ENCODE data around the gene HLA-DPA1.
A peak's percentile ranks its signal among the peaks of the same experiment; 100 is the strongest.

HLA-DPA1 gene

DNA sequence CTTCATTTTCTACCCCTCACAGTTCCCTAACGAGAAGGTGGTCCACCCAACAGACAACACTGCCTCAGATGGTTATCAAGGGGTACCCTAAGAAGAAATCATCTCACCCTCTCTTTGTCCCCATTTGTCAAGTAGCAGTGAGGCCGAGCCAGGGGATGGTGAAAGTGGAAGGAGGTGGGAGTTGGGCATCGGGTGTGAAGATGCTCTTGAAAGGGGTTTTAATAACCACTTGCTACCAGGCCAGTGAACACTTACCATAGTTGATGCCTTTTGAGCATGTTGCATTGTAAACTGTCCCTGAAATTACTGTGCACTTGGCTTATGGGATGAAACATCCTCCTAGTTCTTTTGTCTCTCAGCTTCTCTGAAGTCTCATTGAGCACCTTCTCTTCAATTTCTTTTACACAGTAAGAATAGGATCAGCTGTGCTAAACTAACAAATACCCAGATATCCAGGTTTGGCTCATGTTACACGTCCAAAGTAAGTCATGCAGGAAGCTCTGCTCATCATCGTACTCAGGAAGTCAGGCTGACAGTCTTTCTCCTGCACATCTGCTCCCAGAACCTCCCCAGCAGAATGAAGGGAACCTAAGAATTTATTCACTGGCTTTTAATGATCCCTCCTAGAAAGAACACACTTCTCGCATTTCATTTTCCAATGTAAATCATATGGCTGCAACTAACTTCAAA, 15.6 kb upstream of the HLA-DPA1 start:
- no peak for DNase-seq (ENCODE audit: low read depth)

DNA sequence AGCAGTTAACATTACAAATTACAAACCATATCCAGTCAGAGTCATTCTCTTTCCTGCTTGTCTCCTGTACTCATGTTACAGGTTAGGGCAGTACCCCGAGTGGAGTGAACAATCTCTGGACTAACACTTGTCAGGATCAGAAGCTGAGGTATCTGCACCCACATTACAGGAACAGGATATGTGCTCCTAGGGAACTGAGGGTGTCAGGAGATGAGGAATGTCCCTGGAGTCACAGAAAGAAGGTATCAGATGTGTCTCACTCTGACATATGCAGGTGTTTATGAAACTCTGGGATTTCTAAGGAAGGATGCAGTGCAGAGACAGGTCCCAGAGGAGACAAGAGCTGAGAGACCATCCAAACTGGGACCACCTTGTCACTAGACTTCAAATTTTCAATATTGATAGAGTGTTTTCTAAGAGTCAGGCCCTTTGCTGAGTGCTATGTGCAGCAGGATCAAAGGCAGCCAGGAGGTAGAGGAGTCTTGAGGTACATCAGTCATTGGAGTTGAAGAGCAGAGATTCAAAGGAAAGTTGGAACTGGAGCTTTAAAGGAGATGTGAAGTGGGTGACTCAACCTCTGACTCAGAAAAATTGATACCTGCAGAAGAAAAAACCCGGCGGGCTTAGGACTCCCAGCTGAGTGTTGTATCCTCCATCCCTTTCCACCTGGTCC, 14.9 kb upstream of the HLA-DPA1 start:
- no peak for DNase-seq (ENCODE audit: low read depth)

DNA sequence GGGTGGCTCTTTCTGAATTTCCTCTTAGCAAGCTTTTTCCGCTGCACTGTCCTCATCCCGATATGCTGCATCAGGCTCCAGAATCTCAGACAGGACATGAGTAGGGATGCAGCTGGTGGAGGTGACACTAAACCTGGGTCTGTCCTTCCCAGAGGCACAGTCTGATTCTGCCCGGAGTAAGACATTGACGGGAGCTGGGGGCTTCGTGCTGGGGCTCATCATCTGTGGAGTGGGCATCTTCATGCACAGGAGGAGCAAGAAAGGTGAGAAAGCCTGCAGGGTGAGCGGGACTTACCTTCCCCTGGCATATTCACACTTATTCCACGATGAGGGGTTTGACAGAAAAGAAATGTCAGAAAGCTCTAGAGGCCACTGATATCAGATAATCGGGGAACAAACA, 12.2 kb upstream of the HLA-DPA1 start:
- no peak for DNase-seq (ENCODE audit: low read depth)

DNA sequence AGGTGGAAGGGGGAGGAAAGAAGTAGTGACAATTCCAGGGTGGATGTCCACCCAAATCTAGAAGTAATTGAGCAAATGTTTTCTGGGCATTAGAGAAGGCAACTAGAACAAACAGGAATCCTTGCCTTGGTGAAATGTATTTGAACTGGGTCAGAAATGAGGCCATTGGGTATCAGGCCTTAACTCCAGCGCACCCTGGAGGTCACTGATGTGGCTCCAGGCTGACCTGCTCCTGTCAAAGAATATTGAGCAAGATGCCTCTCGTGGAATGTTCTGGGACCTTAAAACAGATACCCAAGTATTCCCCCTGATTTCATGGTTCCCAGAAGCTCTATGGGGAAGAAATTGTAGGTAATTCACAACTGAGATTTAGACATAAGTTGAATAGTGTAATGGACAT, 9.3 kb upstream of the HLA-DPA1 start:
- DNase-seq (ENCODE audit: low read depth), result peak; percentile 35

DNA sequence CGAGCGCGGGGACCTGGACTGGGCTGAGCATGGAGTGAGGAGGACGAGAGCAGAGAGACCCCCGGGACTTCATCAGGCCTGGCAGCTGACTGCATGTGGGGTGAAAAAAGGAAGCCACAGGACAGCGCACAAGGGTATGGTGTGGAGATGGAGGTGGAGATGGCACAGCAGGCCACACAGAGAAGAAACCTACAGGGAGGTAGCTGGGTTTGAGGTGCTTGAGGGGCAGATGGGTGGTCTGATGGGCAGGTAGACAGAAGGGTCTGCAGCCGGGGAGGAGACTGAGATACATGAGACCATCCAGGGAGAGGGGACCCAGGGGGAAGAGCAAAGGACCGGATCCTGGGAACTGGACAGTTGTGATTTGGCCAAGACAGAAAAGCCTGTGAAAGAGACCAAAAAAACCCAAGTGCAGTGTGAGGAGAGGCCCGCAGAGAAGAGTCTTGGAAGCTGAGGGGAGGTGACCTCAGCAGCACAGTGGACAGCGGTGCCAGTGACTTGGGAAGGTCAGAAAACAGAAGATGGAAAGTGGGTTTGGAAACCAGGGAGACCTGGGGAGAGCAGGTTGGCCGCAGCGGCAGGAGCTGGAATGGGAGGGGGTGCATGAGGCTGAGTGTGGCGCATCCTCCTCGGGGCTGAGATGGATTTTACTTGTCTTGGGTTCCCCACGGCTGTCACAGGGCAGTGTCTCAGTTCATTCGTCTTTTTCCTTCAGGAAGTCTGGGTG, 7.8 kb upstream of the HLA-DPA1 start:
- DNase-seq (ENCODE audit: low read depth), result no peak

DNA sequence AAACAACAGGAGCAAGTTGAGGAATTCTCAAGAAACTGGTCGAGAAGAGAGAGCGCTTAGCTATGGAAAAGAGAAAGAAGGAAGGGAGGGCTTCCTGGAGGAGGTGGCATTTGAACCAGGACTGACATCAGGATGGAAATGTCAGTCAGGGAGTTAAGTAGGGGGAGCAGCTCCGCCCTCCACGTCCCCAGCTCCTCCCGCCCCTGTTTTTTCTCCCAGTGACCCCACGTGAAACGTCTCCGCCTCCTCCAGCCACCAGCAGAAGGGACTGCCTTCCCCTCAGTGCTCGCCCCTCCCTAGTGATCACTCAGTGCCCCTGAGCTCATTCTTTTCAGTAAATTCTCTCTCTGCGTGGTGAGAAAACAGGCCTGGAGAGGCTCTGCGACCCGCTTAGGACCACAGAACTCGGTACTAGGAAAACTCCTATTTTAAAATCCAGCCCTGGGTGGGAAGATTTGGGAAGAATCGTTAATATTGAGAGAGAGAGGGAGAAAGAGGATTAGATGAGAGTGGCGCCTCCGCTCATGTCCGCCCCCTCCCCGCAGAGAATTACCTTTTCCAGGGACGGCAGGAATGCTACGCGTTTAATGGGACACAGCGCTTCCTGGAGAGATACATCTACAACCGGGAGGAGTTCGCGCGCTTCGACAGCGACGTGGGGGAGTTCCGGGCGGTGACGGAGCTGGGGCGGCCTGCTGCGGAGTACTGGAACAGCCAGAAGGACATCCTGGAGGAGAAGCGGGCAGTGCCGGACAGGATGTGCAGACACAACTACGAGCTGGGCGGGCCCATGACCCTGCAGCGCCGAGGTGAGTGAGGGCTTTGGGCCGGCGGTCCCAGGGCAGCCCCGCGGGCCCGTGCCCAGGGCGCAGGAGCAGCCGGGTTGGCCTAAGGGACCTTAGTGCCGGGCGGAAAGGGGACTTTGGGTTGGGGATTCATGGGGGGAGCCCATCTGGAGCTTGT, 7.0 kb upstream of the HLA-DPA1 start:
- peak; percentile 18 for DNase-seq (ENCODE audit: low read depth)

DNA sequence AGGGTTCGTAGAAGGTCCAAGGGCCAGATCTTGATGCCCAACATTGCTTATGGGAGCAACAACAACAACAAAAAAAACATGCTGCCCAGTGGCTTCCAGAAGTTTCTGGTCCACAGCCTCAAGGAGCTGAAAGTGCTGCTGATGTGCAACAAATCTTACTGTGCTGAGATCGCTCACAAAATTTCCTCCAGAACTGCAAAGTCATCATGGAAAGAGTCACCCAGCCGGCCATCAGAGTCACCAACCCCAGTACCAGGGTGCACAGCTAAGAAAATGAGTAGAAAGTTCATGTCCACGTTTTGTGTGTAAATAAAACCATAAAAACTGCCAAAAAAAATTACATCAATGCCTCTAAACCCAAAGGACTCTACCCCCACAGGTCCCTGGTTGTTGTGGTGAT, 6.1 kb upstream of the HLA-DPA1 start:
- DNase-seq (ENCODE audit: low read depth), result no peak

DNA sequence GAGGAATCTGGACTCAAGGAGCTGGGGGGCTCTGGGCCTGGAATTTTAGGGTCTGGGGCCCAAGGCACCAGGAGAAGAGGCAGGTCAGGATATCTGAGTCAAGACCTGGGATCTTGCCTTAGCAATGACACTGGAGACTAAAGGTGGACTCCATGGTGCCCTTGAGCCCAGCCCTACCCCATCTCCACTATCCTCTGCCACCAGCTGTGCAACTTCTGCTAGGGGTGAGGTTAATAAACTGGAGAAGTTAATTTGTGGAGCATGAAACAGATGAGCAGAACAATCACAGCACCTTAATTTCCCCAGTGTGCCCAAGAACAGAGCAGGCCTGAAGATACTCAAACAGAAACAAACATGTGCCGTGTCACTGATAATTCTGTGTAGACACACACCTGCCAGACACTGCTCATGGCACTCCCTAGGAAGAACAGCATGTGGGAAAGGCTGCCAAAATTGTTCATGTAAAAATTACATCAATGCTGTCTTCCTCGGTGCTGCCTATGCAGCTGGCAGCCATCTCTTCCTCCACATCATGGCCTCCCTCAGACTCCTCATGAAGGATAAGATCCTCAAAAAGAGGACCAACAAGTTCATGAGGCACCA, 5.6 kb upstream of the HLA-DPA1 start:
- DNase-seq (ENCODE audit: low read depth), result no peak

DNA sequence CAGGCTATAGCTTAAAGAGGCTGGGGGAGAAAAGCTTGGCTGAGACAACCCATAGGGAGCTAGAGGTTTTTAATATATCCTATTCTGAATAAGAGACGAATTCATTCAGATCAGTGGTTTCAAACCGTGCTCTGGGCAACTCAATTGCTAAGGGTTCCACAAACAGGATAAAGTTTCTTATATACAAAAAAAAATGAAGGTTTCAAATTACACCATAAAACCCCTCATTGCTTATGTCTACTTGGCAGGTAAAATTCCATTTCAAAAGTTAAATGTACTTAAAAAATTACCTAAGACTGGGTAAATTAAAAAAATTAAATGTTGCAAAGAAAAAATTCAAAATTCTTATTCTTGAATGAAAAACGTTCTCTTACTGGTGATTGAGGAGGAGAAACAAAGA, 5.0 kb upstream of the HLA-DPA1 start:
- no peak for DNase-seq (ENCODE audit: low read depth)

DNA sequence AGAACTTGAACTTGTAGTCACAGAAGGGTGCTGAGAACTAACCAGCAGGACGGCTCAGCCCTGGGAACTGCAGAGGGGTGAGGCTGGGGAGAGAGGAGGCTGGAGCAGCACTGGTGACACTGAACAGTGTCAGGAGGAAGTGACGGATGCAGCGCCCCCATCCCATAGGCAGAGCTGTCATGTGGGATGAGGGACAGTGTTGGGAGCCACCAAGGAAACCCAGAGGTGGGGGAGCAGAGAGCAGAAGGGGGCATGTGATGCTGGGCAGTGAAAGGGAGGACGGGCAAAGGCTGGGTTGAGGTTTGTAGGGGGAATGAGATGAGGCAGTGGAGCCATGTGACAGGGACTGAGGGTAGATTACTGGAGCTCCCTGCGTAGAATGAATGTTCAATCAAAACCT, 4.5 kb upstream of the HLA-DPA1 start:
- no peak for DNase-seq (ENCODE audit: low read depth)

DNA sequence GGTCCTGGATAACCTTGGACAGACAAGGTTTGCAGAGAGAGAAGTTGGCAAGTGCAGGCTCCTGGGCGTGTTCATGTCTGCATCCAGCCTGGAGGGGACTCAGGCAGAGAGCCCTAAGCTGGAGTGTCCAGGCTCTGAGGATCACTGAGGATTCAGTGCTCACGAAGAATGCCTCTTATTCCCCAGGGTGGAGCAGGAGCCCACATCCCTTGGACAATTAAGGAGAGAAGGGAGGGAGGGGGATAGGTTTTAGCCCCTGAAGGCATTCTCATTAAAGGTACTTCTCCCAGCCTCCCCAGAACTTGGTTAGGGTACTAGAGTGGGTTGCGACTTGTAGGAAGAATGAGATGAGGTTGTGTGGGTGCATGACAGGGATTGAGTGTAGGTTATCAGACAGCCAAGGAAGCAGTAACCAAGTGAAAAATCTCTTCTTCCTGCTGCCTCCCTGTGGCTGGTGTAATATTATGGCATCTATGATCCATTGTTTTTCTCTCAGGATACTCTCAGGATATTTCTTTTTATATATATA, 3.0 kb upstream of the HLA-DPA1 start:
- no peak for DNase-seq (ENCODE audit: low read depth)

DNA sequence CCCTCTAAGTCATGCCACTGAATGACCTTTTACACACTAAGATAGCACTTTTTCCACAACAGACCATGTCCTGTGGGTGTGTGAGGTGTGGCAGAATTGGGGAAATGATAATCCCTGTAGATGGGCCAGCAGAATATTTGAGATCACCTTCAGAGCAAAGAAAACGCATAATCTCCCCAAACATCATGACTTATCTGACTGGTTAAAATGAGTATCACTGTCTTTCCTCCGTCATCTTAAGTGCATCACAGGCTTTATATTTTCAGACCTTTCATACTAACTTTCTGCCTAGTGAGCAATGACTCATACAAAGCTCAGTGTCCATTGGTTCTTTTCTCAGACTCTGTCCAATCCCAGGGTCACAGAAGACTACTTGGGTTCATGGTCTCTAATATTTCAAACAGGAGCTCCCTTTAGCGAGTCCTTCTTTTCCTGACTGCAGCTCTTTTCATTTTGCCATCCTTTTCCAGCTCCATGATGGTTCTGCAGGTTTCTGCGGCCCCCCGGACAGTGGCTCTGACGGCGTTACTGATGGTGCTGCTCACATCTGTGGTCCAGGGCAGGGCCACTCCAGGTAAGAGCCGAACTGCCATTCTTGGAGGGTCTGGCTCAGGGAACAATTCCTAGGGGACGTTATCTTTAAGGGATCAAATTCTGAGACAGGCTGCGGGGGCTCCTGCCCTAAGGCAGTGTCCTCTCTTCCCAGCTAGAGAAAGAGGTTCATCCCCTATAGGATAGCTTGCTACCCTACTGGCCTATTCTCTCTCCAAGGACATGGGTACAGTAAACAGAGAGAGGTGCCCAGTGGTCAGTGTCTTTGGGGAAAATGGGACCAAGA, 2.3 kb upstream of the HLA-DPA1 start, which contains the start of gene HLA-DPB1:
Gene HLA-DPB1, plus strand, starts transcription at position 423 of the 838 bp plus-strand sequence. Its CDS starts 52 bp downstream, at position 475.
- DNase-seq (ENCODE audit: low read depth), result peak; percentile 18

DNA sequence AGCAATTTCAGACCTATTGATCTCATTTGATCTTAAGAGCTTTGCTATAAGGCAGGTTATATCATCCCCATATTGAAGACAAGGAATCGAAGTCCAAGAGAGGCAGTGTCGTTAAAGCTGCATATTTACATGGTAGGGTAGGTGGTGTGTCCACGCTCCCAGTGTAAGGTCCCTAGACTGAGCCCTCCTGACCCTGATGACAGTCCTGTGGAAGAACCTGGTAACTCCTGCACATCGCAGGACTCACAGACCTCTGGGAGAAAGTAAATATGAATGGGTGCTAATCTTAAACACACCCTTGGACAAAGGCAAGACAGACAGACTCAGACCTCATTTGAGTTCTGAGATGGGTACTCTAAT, 1.7 kb upstream of the HLA-DPA1 start:
- no peak for DNase-seq (ENCODE audit: low read depth)

DNA sequence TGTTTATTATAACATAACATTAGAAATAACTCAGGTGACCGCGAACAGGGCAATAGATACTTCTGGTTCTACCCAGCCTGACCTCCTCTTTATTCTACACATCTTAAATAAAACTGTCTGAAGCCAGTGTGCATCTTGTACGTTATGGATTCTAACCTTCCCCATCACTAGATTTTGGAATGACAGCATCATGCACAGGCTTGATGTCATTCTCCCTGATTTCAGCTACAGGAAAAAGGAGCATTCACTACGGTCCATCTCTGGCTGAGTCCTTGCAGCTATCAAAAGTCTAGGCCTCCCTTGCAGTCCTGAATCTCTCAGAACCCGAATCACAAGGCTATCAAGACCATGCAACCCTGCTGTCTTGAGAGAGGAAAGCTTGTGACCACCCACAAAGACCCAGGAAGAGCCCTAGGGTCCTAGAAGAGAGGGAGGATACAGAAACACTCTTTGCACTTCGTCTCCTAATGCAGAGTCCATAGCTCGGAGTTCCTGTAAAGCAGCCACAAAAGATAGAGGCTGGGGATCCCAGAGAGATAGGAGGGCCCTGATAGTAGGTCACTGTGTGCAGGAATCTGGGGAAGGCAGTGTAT, 845 bp downstream of the HLA-DPA1 start:
- DNase-seq (ENCODE audit: low read depth), result no peak

DNA sequence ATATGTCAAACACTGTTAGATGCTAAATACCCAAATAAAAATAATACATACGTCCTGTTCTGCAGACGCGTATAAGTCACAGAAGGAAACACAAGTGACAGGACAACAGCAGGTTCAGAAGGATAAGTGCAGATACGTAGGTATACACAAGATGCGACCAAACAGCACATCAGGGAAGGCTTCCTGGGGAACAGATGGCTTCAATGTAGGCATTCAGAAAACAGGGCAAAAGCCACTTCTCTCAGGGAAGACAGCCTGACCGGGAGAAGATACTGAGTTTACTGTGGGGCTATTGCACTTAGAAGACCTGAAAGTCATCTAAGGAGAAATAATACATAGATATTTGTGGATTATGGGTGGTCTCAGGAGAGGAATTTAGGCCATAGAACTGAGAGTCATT, 1.9 kb downstream of the HLA-DPA1 start:
- DNase-seq (ENCODE audit: low read depth), result no peak

DNA sequence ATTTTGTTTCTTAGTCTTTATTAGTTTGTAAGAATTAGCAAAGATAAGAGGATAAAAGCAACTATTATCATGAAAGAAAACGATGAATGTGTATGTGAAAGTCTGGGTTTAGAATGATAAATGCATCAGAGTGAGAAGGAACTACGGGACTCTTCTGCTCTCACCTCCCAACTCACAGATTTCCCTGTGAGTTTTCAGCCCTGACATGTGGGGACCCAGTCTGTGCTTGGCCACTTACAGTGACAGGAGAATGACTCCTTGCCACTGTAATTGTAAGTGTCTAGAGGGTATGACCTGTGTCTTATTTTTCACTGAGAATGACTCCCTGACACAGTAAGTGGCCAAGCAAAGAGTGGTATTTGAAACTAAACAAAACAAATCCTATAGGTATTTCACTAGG, 2.5 kb downstream of the HLA-DPA1 start:
- DNase-seq (ENCODE audit: low read depth), result no peak

DNA sequence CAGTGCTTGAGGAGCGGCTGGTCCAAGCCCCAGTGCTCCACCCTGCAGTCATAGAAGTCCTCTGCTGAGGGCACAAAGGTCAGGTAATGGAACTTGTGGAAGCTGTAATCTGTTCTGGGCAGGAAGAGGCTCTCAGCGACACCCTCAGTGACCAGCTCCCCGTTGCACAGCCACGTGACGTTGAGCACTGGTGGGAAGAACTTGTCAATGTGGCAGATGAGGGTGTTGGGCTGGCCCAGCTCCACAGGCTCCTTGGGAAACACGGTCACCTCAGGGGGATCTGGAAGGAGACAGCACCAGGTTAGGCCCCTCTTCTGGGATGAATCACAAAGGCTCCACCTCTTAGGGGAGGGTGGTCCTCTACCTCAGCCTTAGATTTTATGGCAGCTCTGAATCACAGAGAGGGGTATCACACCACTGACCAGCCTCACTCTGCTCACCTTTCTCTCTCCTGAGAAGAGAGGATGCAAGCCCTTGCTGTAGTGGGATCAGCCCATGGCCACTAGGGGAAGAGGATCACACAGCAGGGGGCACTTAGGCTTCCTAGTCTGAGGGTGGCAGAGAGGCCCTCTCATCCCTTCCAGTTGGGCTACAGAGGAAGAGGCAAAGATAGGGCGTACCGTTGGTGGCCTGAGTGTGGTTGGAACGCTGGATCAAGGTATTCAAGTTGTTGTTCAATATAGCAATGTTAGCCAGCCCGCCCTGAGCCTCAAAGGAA, 4.3 kb downstream of the HLA-DPA1 start:
- DNase-seq (ENCODE audit: low read depth), result no peak

DNA sequence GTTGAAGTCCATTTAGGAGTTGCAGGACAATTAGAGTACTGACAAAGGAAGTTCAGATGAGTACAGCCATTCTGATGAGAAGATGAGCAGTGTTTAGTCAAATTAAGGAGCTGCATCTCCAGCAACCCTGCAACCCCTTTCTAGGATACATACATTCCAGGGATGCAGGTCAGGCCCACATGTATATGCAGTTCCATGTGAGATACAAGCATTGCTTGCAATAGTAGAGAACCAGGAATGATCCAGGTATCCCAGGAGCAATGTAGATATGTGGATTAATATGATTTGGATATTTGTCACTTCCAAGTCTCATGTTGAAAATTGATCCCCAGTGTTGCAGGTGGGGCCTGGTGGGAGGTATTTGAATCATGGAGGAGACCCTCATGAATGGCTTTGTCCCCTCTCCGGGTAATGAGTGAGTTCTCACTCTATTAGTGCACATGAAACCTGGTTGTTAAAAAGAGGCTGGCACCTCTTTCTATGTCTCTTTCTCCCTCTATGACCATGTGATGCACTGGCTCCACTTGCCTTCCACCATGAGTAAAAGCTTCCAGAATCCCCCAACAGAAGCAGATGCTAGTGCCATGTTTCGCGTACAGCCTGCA, 6.4 kb downstream of the HLA-DPA1 start:
- no peak for DNase-seq (ENCODE audit: low read depth)

DNA sequence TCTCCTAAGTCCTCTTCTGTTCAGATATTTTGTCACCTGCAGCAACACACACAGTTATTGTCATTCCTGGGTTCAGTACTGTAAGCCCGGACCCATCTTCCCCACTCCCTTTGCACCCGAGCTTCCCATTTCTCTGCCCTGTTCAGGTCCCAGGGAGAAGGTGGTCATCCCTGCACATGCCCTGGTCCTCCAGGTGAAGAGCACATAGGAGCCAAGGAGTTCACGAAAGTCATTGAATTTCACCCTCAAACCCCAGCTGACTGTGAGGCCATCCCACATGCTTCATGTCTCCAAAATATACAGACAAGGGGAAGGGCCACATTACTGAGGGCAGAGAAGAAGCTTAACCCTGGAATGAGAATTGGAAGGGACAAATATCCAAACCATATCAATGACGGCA, 8.1 kb downstream of the HLA-DPA1 start:
- no peak for DNase-seq (ENCODE audit: low read depth)

Measured in fibroblast of the conjunctiva (primary cell).